Ascending aorta (tissue), 2 donors: Measurements from ENCODE around the gene ARMS2. TPM values are rescaled to one million over a fixed set of nuclear protein-coding genes. Genes with fewer than 3 reads are reported as not detected.

Experiments
- DNase-seq, 2 donors: peaks; one replicate each; pipeline ENCODE4 v3.0.0-alpha.2; 2019; ENCODE audit warnings: low spot score in 2 of 2
- H3K27ac ChIP-seq, 2 donors: fragments of 200-600 bp; sonication (generic); one replicate each; pipeline ENCODE4 v1.5.1; 2016 to 2017; ENCODE audit warnings: mild to moderate bottlenecking in 1 of 2
- H3K27me3 ChIP-seq: fragments of 200-600 bp; sonication (generic); one replicate; pipeline ENCODE4 v1.5.1; 2017
- H3K36me3 ChIP-seq, 2 donors: fragments of 200-600 bp; sonication (generic); one replicate each; pipeline ENCODE4 v1.5.1; 2016
- H3K4me1 ChIP-seq, 2 donors: fragments of 200-600 bp; sonication (generic); one replicate each; pipeline ENCODE4 v1.5.1; 2016 to 2017; ENCODE audit warnings: mild to moderate bottlenecking in 1 of 2
- H3K4me3 ChIP-seq, 2 donors: fragments of 200-600 bp; sonication (generic); one replicate each; pipeline ENCODE4 v1.5.1; 2016 to 2017; ENCODE audit warnings: mild to moderate bottlenecking in 1 of 2
- H3K9me3 ChIP-seq, 2 donors: fragments of 200-600 bp; sonication (generic); one replicate each; pipeline ENCODE4 v1.5.1; 2016
- intact Hi-C: fragments of 100-400 bp; cut with DNase I; formaldehyde crosslinking; loops from one replicate; pipeline ENCODE4 v1.15.1; 2023
- total RNA-seq: library from RNA; depleted of rRNA; stranded (reverse); fragments of >200 nt; gene quantifications from one replicate; pipeline ENCODE4 v1.1.0, GENCODE V29; 2016
- TF ChIP-seq, protein P1 (sequence below), 3 experiments: fragments of 200-600 bp in 2 of 3; fragments of 450-650 bp in 1 of 3; sonication (generic) in 2 of 3; IDR thresholded peaks; one replicate each; pipeline ENCODE4 v1.5.1; 2016 to 2019; ENCODE audit warnings: antibody characterized with exemption in 3 of 3, mild to moderate bottlenecking in 1 of 3, moderate library complexity in 1 of 3

ARMS2 gene
- total RNA-seq, 1 donor from 2014 or later: not detected

DNA sequence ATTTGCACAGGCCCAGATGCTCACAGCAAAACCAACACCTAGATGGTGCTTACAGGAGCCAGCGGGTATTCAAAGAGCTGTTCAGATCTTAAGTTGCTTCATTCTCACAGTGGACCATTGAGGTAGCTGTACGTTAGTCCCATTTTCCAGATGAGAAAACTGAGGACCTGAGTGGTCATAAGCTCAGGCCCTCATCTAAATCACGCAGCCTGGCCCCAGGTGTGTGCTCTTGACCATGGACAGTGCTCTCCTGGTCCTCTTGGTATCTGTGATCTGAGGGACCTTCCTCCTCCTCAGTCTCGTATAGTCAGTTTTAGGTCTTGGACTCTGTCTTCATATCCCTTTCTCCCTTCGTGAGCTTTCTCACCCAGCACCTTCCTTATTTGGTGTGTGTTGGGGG lies 50.6 kb downstream of the ARMS2 start:
- H3K4me1 ChIP-seq: peaks cover 12 to 24% of the 10 kb centered on the region in 2 donors
- no peak overlapping the region for H3K27ac ChIP-seq
- H3K27me3 ChIP-seq: no peaks in the 10 kb centered on the region
- intact Hi-C loops: loop anchor here (5.0 kb wide), 1 partner anchor 52 kb away; no protein-coding TSS in a partner anchor
- no peak overlapping the region for H3K4me3 ChIP-seq
- no peaks in the 10 kb centered on the region for H3K9me3 ChIP-seq
- TF ChIP-seq, protein P1, sequence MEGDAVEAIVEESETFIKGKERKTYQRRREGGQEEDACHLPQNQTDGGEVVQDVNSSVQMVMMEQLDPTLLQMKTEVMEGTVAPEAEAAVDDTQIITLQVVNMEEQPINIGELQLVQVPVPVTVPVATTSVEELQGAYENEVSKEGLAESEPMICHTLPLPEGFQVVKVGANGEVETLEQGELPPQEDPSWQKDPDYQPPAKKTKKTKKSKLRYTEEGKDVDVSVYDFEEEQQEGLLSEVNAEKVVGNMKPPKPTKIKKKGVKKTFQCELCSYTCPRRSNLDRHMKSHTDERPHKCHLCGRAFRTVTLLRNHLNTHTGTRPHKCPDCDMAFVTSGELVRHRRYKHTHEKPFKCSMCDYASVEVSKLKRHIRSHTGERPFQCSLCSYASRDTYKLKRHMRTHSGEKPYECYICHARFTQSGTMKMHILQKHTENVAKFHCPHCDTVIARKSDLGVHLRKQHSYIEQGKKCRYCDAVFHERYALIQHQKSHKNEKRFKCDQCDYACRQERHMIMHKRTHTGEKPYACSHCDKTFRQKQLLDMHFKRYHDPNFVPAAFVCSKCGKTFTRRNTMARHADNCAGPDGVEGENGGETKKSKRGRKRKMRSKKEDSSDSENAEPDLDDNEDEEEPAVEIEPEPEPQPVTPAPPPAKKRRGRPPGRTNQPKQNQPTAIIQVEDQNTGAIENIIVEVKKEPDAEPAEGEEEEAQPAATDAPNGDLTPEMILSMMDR (IDR thresholded peaks at IDR 0.05): no peak
- DNase-seq: no peak
- peaks cover 29 to 38% of the 10 kb centered on the region in 2 donors for H3K36me3 ChIP-seq

DNA sequence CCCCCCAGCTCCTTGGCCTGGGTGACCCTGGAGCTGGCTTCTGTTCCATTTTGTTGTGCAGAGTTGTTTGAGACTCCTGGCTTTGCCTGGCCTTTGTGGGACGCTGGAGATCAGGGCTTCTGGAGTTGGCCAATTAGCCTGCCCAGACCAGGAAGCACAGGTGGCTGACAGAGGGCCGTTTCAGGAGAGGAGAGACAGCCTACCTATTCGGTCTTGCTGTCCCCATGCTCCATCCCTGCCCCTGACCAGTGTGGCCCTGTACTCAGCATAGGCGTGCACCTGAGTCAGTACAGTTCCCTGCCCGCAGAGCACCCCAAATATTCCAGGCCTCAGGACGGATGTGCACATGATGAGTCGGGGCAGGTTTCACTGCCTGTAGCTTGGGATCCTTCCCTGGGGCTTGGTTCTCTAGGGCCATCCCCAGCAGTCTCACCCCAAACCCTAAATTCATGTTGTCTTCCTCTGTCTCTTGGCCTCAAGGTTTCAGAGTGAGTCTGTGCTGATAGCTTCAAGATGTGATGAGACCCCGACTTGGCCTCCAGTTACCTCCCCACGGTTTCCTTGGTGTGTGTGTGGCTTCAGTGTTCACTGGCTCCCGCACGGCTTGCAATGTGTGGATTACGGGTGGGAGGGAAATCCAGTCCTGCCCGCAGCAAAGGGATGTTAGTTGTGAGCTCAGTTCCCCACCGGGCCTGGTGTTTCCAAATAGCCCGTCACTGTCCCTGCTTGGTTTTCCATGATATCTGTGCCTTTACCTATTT lies 51.6 kb downstream of the ARMS2 start:
- no peak overlapping the region for H3K4me3 ChIP-seq
- no peaks in the 10 kb centered on the region for H3K27me3 ChIP-seq
- no peak overlapping the region for H3K27ac ChIP-seq
- DNase-seq: no peak
- H3K9me3 ChIP-seq: no peaks in the 10 kb centered on the region
- TF ChIP-seq, protein P1 (IDR thresholded peaks at IDR 0.05): no peak
- H3K4me1 ChIP-seq: peaks cover 7 to 17% of the 10 kb centered on the region in 2 donors
- H3K36me3 ChIP-seq: peaks cover 37 to 47% of the 10 kb centered on the region in 2 donors
- intact Hi-C loops: loop anchor here (5.0 kb wide), 1 partner anchor 51 kb away; no protein-coding TSS in a partner anchor

Other genes with a start within 250 kb of the ARMS2 start
- not detected for gene BTBD16, start 183.4 kb upstream of the ARMS2 start, total RNA-seq
- gene PLEKHA1, start 79.9 kb upstream of the ARMS2 start, total RNA-seq: 128 TPM
- 112 TPM for gene HTRA1, start 6.9 kb downstream of the ARMS2 start, total RNA-seq
- not detected for gene DMBT1, start 106.1 kb downstream of the ARMS2 start, total RNA-seq
- gene C10orf120, start 245.2 kb downstream of the ARMS2 start, total RNA-seq: not detected